Sigmoid colon (tissue), 4 donors: ENCODE data around the gene TPST2.

Experiments
- CTCF ChIP-seq, 4 experiments: fragments of 450-650 bp in 3 of 4; fragments of 200-600 bp in 1 of 4; IDR thresholded peaks; one replicate each; pipeline ENCODE4 v1.5.1; 2016 to 2019; ENCODE audit warnings: antibody characterized with exemption in 4 of 4, mild to moderate bottlenecking in 3 of 4, moderate library complexity in 2 of 4
- EP300 ChIP-seq, 4 donors: sonication (generic); formaldehyde crosslinking; IDR thresholded peaks; one replicate each; pipeline ENCODE4 v1.6.1; 2017; ENCODE audit warnings: antibody characterized with exemption in 4 of 4
- POLR2A ChIP-seq, 2 donors: fragments of 450-650 bp; IDR thresholded peaks; one replicate each; pipeline ENCODE4 v1.6.1; 2016; ENCODE audit warnings: antibody characterized with exemption in 2 of 2, mild to moderate bottlenecking in 2 of 2, moderate library complexity in 2 of 2
- POLR2AphosphoS5 ChIP-seq, 4 donors: sonication (generic); formaldehyde crosslinking; IDR thresholded peaks; one replicate each; pipeline ENCODE4 v1.6.1; 2017; ENCODE audit warnings: antibody characterized with exemption in 4 of 4

GRCh38 chr22:26559961-26560575 lies 29.9 kb downstream of the TPST2 start:
- TF ChIP-seq POLR2A (IDR thresholded peaks at IDR 0.05) (no peak), CTCF (IDR thresholded peaks at IDR 0.05) (no peak), POLR2AphosphoS5 (IDR thresholded peaks at IDR 0.05) (no peak), EP300 (IDR thresholded peaks at IDR 0.05) (no peak)
